Measurements from ENCODE around the gene ENPP7.

The ENPP7 gene

GRCh38 chr17:79686476-79686875 lies 44.3 kb upstream of the ENPP7 start:
- Histone ChIP-seq H3K9me2 (replicated peaks; ENCODE audit: low read depth, low read length) (no peaks in the 10 kb centered on the region), H3K4me3 (ENCODE audit: low read length, poor library complexity, severe bottlenecking) (no peak overlapping the region), H3K4me2 (ENCODE audit: low read depth, low read length, poor library complexity, severe bottlenecking) (no peak overlapping the region), H3K9ac (ENCODE audit: low read depth, low read length, poor library complexity, severe bottlenecking) (no peak overlapping the region), H4K20me1 (ENCODE audit: insufficient read depth, low read length, poor library complexity, severe bottlenecking) (no peaks in the 10 kb centered on the region), H3K79me2 (ENCODE audit: insufficient read depth, low read length) (no peaks in the 10 kb centered on the region), H3K9me3 (ENCODE audit: insufficient read depth, low read depth, low read length) (no peaks in the 10 kb centered on the region), H2AFZ (ENCODE audit: low read length) (no peak overlapping the region), H3F3A (ENCODE audit: low read depth) (no peaks in the 10 kb centered on the region), H3K4me1 (ENCODE audit: insufficient read depth, low read length, poor library complexity, severe bottlenecking) (no peaks in the 10 kb centered on the region), H3K27me3 (ENCODE audit: insufficient read depth, low read length, poor library complexity, severe bottlenecking) (no peaks in the 10 kb centered on the region), H3K36me3 (ENCODE audit: insufficient read depth, low read length) (no peaks in the 10 kb centered on the region)
- TF ChIP-seq EZH2phosphoT487 (IDR thresholded peaks at IDR 0.05; ENCODE audit: borderline replicate concordance) (no peak), CTCF (conservative IDR thresholded peaks at IDR 0.05; ENCODE audit: low read length) (no peak)

DNA sequence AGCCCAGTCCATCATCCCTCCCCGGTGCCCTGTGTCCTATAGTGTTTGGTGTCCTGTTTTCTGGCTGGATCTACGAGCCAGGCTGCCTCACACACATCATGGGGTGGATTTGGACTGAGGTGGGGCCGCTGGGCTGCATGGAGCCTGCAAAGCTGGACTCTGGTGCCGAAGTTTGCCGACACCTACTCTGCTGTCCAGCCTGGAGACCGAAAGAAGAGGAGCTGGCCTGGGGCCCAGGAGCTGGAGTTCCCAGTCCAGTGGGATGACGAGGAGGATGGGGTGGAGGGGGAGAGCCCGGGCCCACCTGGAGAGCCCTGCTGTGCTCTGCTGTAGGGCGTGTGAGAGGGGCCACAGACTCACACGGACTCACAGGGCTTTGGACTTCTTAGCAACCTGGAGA lies 40.3 kb upstream of the ENPP7 start:
- no peak overlapping the region for H3K4me2 ChIP-seq (ENCODE audit: low read depth, low read length, poor library complexity, severe bottlenecking)
- no peaks in the 10 kb centered on the region for H3K27me3 ChIP-seq (ENCODE audit: insufficient read depth, low read length, poor library complexity, severe bottlenecking)

DNA sequence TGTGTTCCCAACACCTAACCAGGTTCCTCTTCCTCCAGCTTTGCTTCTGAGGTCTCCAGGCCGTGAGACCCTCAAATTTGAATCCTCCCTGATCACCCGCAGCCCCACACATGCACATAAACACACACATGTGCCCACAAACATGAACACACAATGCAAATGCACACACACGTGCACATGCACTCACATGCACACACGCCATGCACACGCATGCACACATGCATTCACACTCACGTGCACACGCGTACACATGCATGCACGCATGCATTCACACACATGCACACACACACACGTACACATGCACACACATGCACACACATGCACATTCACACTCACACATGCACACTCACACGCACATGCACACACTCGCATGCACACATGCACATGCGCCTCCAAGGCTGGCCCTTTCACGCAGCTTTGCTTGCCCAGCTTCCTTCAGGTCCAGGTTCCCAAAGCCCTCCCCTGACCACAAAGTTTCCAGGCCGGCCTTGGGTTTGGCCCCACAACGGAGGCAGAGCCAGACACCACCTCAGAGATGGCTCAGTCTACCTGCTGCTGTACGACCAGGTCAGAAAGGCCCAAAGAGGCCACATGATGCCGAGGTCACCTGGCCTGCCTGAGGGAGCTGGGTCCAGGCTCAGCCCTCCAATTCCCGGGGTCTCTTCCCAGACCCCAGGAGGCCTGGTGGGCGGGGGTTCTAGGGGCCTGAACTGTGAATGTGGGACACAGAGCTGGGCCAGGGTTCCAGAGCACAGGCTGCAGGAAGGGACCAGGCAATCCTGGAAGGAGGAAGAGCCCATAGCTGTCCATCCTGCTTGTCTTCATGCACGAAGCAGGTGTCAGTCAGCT lies 39.5 kb upstream of the ENPP7 start:
- Histone ChIP-seq H3K36me3 (ENCODE audit: insufficient read depth, low read length) (no peaks in the 10 kb centered on the region), H3K4me3 (ENCODE audit: low read length, poor library complexity, severe bottlenecking) (no peak overlapping the region), H3K9me3 (ENCODE audit: insufficient read depth, low read depth, low read length) (no peaks in the 10 kb centered on the region), H3K4me1 (ENCODE audit: insufficient read depth, low read length, poor library complexity, severe bottlenecking) (no peaks in the 10 kb centered on the region), H3F3A (ENCODE audit: low read depth) (no peaks in the 10 kb centered on the region), H3K9me2 (replicated peaks; ENCODE audit: low read depth, low read length) (no peaks in the 10 kb centered on the region), H3K4me2 (ENCODE audit: low read depth, low read length, poor library complexity, severe bottlenecking) (no peak overlapping the region), H3K9ac (ENCODE audit: low read depth, low read length, poor library complexity, severe bottlenecking) (no peak overlapping the region), H2AFZ (ENCODE audit: low read length) (no peak overlapping the region), H3K79me2 (ENCODE audit: insufficient read depth, low read length) (no peaks in the 10 kb centered on the region), H3K27me3 (ENCODE audit: insufficient read depth, low read length, poor library complexity, severe bottlenecking) (no peaks in the 10 kb centered on the region), H4K20me1 (ENCODE audit: insufficient read depth, low read length, poor library complexity, severe bottlenecking) (no peaks in the 10 kb centered on the region)
- no peak for TF ChIP-seq EZH2phosphoT487 (IDR thresholded peaks at IDR 0.05; ENCODE audit: borderline replicate concordance)
- no peak for TF ChIP-seq CTCF (conservative IDR thresholded peaks at IDR 0.05; ENCODE audit: low read length)

More for the DNA sequence above, 40.3 kb upstream of the ENPP7 start:
- Histone ChIP-seq H3K9me2 (replicated peaks; ENCODE audit: low read depth, low read length) (no peaks in the 10 kb centered on the region), H3K9me3 (ENCODE audit: insufficient read depth, low read depth, low read length) (no peaks in the 10 kb centered on the region), H3K79me2 (ENCODE audit: insufficient read depth, low read length) (no peaks in the 10 kb centered on the region), H3K36me3 (ENCODE audit: insufficient read depth, low read length) (no peaks in the 10 kb centered on the region), H3K9ac (ENCODE audit: low read depth, low read length, poor library complexity, severe bottlenecking) (no peak overlapping the region), H3K4me3 (ENCODE audit: low read length, poor library complexity, severe bottlenecking) (no peak overlapping the region), H4K20me1 (ENCODE audit: insufficient read depth, low read length, poor library complexity, severe bottlenecking) (no peaks in the 10 kb centered on the region), H2AFZ (ENCODE audit: low read length) (no peak overlapping the region), H3K4me1 (ENCODE audit: insufficient read depth, low read length, poor library complexity, severe bottlenecking) (no peaks in the 10 kb centered on the region), H3F3A (ENCODE audit: low read depth) (no peaks in the 10 kb centered on the region)
- TF ChIP-seq EZH2phosphoT487 (IDR thresholded peaks at IDR 0.05; ENCODE audit: borderline replicate concordance) (no peak), CTCF (conservative IDR thresholded peaks at IDR 0.05; ENCODE audit: low read length) (no peak)
